CD14-positive monocyte (primary cell): ENCODE measurements around the gene ACHE. TPM values are rescaled to one million over a fixed set of nuclear protein-coding genes. Genes with fewer than 3 reads are reported as not detected.
A peak's percentile ranks its signal among the peaks of the same experiment; 100 is the strongest.
"Not testable (repeated sequence)": the region's sequence is repeated elsewhere in the genome, so short reads cannot be mapped to it uniquely, and the experiment has no call there.

Experiments
- DNase-seq, 3 donors: peaks; one replicate each; pipeline ENCODE4 v3.0.0-alpha.2; 2011 to 2022
- H2AFZ ChIP-seq: 2 replicates; pipeline ENCODE4 v1.6.0; 2012; ENCODE audit warnings: mild to moderate bottlenecking, low read depth, low read length, inconsistent platforms; ENCODE audit not compliant: insufficient read depth, poor library complexity, severe bottlenecking
- H3K27ac ChIP-seq, 2 donors: 1 replicate in 1 of 2; 2 replicates in 1 of 2; pipeline ENCODE4 v1.5.1; 2012 to 2013; ENCODE audit warnings: low read length in 2 of 2, control low read depth in 1 of 2, inconsistent platforms in 1 of 2, low read depth in 1 of 2, mild to moderate bottlenecking in 1 of 2
- H3K27me3 ChIP-seq, 2 donors: one replicate each; pipeline versions ENCODE4 v1.6.0 to v1.6.1; 2011 to 2013; ENCODE audit warnings: low read length in 2 of 2; ENCODE audit not compliant: control insufficient read depth in 2 of 2, insufficient read depth in 2 of 2
- H3K36me3 ChIP-seq, 2 donors: replicated peaks in 1 of 2; 1 replicate in 1 of 2; 2 replicates in 1 of 2; pipeline versions ENCODE4 v1.5.1 to v1.6.1; 2012 to 2013; ENCODE audit warnings: low read length in 2 of 2, control low read depth in 1 of 2, inconsistent platforms in 1 of 2, mild to moderate bottlenecking in 1 of 2; ENCODE audit not compliant: insufficient read depth in 2 of 2, control insufficient read depth in 1 of 2
- H3K4me1 ChIP-seq, 2 donors: 1 replicate in 1 of 2; 2 replicates in 1 of 2; pipeline versions ENCODE4 v1.5.1 to v1.6.1; 2012 to 2013; ENCODE audit warnings: low read length in 2 of 2, control low read depth in 1 of 2, inconsistent platforms in 1 of 2, mild to moderate bottlenecking in 1 of 2, moderate library complexity in 1 of 2; ENCODE audit not compliant: insufficient read depth in 2 of 2, control insufficient read depth in 1 of 2
- H3K4me2 ChIP-seq: replicated peaks from 2 replicates; pipeline ENCODE3; 2012; ENCODE audit warnings: low read length, moderate library complexity, mild to moderate bottlenecking; ENCODE audit not compliant: poor library complexity, severe bottlenecking; ENCODE audit errors: extremely low read depth
- H3K4me3 ChIP-seq, 3 experiments: fragments of 200-600 bp in 1 of 3; sonication (generic) in 1 of 3; replicated peaks in 1 of 3; 1 replicate in 2 of 3; 2 replicates in 1 of 3; pipeline ENCODE4 v1.5.1; 2011 to 2013; ENCODE audit warnings: low read length in 3 of 3, mild to moderate bottlenecking in 3 of 3, control low read depth in 2 of 3, low read depth in 2 of 3, inconsistent platforms in 1 of 3, moderate library complexity in 1 of 3
- H3K79me2 ChIP-seq: 2 replicates; pipeline ENCODE4 v1.6.0; 2012; ENCODE audit warnings: mild to moderate bottlenecking, control low read depth, inconsistent platforms, low read length, moderate library complexity; ENCODE audit not compliant: insufficient read depth
- H3K9ac ChIP-seq: 2 replicates; pipeline ENCODE4 v1.6.0; 2017; ENCODE audit warnings: low read length, mild to moderate bottlenecking; ENCODE audit not compliant: insufficient read depth, poor library complexity, severe bottlenecking
- H3K9me3 ChIP-seq, 2 donors: replicated peaks in 1 of 2; 1 replicate in 1 of 2; 2 replicates in 1 of 2; pipeline versions ENCODE4 v1.5.1 to v1.6.1; 2012 to 2013; ENCODE audit warnings: low read length in 2 of 2, control low read depth in 1 of 2; ENCODE audit not compliant: control insufficient read depth in 1 of 2, insufficient read depth in 1 of 2
- H4K20me1 ChIP-seq: 2 replicates; pipeline ENCODE4 v1.6.0; 2012; ENCODE audit warnings: mild to moderate bottlenecking, low read length, control low read depth, moderate library complexity; ENCODE audit not compliant: insufficient read depth
- H3K27ac Mint-ChIP-seq, 7 donors: one replicate each; pipeline ENCODE4 v1.8.0; 2020; ENCODE audit warnings: mild to moderate bottlenecking in 7 of 7, mixed read lengths in 7 of 7, moderate library complexity in 6 of 7, inconsistent platforms in 2 of 7
- H3K27me3 Mint-ChIP-seq, 3 donors: one replicate each; pipeline ENCODE4 v1.8.0; 2021 to 2022; ENCODE audit warnings: low read depth in 3 of 3, mild to moderate bottlenecking in 3 of 3, mixed read lengths in 3 of 3, moderate library complexity in 3 of 3, inconsistent platforms in 1 of 3
- H3K36me3 Mint-ChIP-seq, 2 donors: one replicate each; pipeline ENCODE4 v1.8.0; 2020; ENCODE audit warnings: mixed read lengths in 2 of 2, inconsistent platforms in 1 of 2, mild to moderate bottlenecking in 1 of 2
- H3K4me1 Mint-ChIP-seq: one replicate; pipeline ENCODE4 v1.8.0; 2020; ENCODE audit warnings: mild to moderate bottlenecking, mixed read lengths
- H3K4me3 Mint-ChIP-seq, 2 donors: one replicate each; pipeline ENCODE4 v1.8.0; 2020; ENCODE audit warnings: mild to moderate bottlenecking in 2 of 2, mixed read lengths in 2 of 2, moderate library complexity in 1 of 2
- H3K9me3 Mint-ChIP-seq, 7 donors: one replicate each; pipeline ENCODE4 v1.8.0; 2020 to 2022; ENCODE audit warnings: mixed read lengths in 7 of 7, mild to moderate bottlenecking in 6 of 7, moderate library complexity in 6 of 7, inconsistent platforms in 2 of 7
- WGBS: methylation state at CpG from one replicate; pipeline ENCODE4 v1.1.5; 2013; ENCODE audit warnings: missing lambda C conversion rate; ENCODE audit not compliant: insufficient coverage; 5-methylcytosine and 5-hydroxymethylcytosine counted together
- intact Hi-C, 2 donors: fragments of 100-400 bp; cut with micrococcal nuclease; formaldehyde crosslinking; loops; one replicate each; pipeline versions ENCODE4 v1.15.0 to v1.15.1; 2023
- polyA plus RNA-seq, 3 donors: library from polyadenylated mRNA; depleted of rRNA in 1 of 3; unstranded in 2 of 3; stranded (reverse) in 1 of 3; fragments of 300-500 nt in 2 of 3; fragments of >200 nt in 1 of 3; fragmentation: Illumina TruSeq in 2 of 3; gene quantifications; 1 replicate in 2 of 3; 2 replicates in 1 of 3; pipeline ENCODE4 v1.2.3, GENCODE V29; 2012 to 2021
- TF ChIP-seq, protein P1 (sequence below): fragments of 200-600 bp; IDR thresholded peaks from one replicate; pipeline ENCODE4 v1.8.0; 2022; ENCODE audit warnings: antibody characterized with exemption, mild to moderate bottlenecking

Gene ACHE
- polyA plus RNA-seq, 3 donors, result 0.19 TPM; not detected in 2

GRCh38 chr7:100921039-100921438, 25.4 kb upstream of the ACHE start:
- Histone ChIP-seq H3K4me2 (no peak overlapping the region), H3K79me2 (no peaks in the 10 kb centered on the region), H3K9me3 (no peaks in the 10 kb centered on the region), H3K4me1 (peaks cover 4 to 5% of the 10 kb centered on the region in 2 donors), H3K27ac (no peak overlapping the region), H2AFZ (no peak overlapping the region), H3K9ac (no peak overlapping the region), H3K4me3 (no peak overlapping the region), H3K27me3 (no peaks in the 10 kb centered on the region), H4K20me1 (no peaks in the 10 kb centered on the region), H3K36me3 (no peaks in the 10 kb centered on the region)
- intact Hi-C loops, result no loop called here
- Mint-ChIP-seq H3K27me3 (peaks cover 9 to 31% (median 30%) of the 10 kb centered on the region in 3 donors), H3K36me3 (no peaks in the 10 kb centered on the region), H3K4me1 (peaks cover 10% of the 10 kb centered on the region), H3K27ac (no peak overlapping the region), H3K4me3 (no peak overlapping the region), H3K9me3 (peaks cover 0 to 2% (median 0%) of the 10 kb centered on the region in 7 donors)
- TF ChIP-seq, protein P1, sequence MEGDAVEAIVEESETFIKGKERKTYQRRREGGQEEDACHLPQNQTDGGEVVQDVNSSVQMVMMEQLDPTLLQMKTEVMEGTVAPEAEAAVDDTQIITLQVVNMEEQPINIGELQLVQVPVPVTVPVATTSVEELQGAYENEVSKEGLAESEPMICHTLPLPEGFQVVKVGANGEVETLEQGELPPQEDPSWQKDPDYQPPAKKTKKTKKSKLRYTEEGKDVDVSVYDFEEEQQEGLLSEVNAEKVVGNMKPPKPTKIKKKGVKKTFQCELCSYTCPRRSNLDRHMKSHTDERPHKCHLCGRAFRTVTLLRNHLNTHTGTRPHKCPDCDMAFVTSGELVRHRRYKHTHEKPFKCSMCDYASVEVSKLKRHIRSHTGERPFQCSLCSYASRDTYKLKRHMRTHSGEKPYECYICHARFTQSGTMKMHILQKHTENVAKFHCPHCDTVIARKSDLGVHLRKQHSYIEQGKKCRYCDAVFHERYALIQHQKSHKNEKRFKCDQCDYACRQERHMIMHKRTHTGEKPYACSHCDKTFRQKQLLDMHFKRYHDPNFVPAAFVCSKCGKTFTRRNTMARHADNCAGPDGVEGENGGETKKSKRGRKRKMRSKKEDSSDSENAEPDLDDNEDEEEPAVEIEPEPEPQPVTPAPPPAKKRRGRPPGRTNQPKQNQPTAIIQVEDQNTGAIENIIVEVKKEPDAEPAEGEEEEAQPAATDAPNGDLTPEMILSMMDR, result no peak
- no peak for DNase-seq

- peaks cover 14% of the 10 kb centered on the region for H3K4me1 Mint-ChIP-seq
- H3K27ac Mint-ChIP-seq, H3K27me3 ChIP-seq, H3K36me3 Mint-ChIP-seq, H3K9ac ChIP-seq, H3K9me3 ChIP-seq, H3K27ac ChIP-seq, H3K4me3 ChIP-seq, H3K4me2 ChIP-seq, DNase-seq, H2AFZ ChIP-seq, H3K9me3 Mint-ChIP-seq, H3K79me2 ChIP-seq, H4K20me1 ChIP-seq, H3K36me3 ChIP-seq, intact Hi-C loops: not testable (repeated sequence)
- peaks cover 14 to 16% of the 10 kb centered on the region in 2 donors for H3K4me1 ChIP-seq
- peaks cover 9 to 31% (median 31%) of the 10 kb centered on the region in 3 donors for H3K27me3 Mint-ChIP-seq
- WGBS, result 88% methylated on average over 8 of the region's 9 CpGs
- H3K4me3 Mint-ChIP-seq, result peak overlapping the region in 1 of 2 donors; percentile 14
These were observed 24.2 kb upstream of the ACHE start for GRCh38 chr7:100919779-100920437.

DNA sequence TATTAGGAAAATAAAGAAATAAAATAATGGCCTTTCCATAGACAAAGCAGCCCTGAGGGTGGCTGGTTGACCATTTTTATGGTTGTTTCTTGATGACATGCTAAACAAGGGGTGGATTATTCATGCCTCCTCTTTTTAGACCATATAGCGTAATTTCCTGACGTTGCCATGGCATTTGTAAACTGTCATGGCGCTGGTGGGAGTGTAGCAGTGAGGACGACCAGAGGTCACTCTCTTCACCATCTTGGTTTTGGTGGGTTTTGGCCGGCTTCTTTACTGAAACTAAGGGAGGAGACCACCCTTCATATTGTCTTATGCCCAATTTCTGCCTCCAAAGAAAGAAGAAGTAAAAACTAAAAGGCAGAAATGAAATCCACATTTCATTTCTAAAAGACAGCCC, 23.6 kb upstream of the ACHE start:
- H3K4me3 Mint-ChIP-seq, H3K79me2 ChIP-seq, H2AFZ ChIP-seq, intact Hi-C loops, H3K9ac ChIP-seq, H3K27ac ChIP-seq, DNase-seq, H3K9me3 ChIP-seq, H3K4me3 ChIP-seq, H4K20me1 ChIP-seq, H3K36me3 Mint-ChIP-seq, H3K9me3 Mint-ChIP-seq, H3K4me2 ChIP-seq, H3K36me3 ChIP-seq, H3K27me3 ChIP-seq: not testable (repeated sequence)
- H3K4me1 ChIP-seq, result peaks cover 17 to 19% of the 10 kb centered on the region in 2 donors
- Mint-ChIP-seq H3K27me3 (peaks cover 9 to 31% (median 31%) of the 10 kb centered on the region in 3 donors), H3K27ac (peak overlapping the region in 2 of 7 donors; percentile 27 to 43), H3K4me1 (peaks cover 16% of the 10 kb centered on the region)
- no CpG with 5 or more reads among the region's 5 CpGs for WGBS
